VCaP (cell line): ENCODE results near the gene KIAA0825.

ENCODE experiments used
- H3K27ac ChIP-seq: fragments of 450-650 bp; 2 replicates; pipeline ENCODE4 v1.5.1; 2017
- CTCF ChIP-seq: fragments of 450-650 bp; conservative IDR thresholded peaks from 2 replicates; pipeline ENCODE4 v1.5.1; 2017; ENCODE audit warnings: mild to moderate bottlenecking, moderate library complexity

KIAA0825 gene

DNA sequence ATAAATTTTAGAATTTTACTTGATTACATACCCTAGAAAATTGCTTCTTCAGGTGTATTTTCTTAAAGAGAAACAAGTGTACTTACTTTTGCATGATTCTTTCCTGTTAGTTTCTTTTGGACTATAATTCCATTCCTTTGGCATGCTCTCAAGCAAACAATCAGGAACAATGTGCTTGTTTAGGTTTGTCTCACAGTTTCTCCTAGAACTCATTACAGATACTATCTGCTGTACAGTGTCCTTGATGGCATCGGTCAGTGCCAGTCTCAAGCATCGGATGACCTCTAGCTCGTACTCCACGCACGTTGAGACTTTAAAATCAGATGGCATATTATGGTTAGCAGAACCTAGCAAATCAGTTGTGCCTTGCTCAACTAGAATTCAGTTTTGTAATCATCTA, 214.9 kb downstream of the KIAA0825 start:
- H3K27ac ChIP-seq = peak overlapping the region; percentile 65
- TF ChIP-seq CTCF = no peak

GRCh38 chr5:94402096-94402495, 216.3 kb downstream of the KIAA0825 start:
- TF ChIP-seq CTCF = no peak
- H3K27ac ChIP-seq = peak overlapping the region; percentile 65

DNA sequence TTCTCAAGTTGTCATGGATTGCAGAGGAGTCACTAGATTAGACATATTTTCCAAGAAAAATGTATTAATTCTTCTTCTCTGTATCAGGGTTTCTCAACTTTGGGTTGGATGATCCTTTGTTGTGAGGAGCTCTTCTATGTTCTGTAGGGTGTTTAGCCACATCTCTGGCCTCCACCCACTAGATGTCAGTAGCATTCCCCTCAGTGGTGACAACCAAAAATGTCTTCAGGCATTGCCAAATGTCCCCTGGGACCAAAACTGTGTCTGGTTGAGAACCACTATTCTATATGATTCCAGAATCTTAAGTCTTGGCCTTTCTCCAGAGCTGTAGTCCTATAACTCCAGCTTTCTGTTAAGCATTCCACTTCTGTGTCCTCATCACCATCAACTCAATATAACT, 220.9 kb downstream of the KIAA0825 start:
- TF ChIP-seq CTCF = no peak
- no peak overlapping the region for H3K27ac ChIP-seq

- no peak for TF ChIP-seq CTCF
- no peak overlapping the region for H3K27ac ChIP-seq
Measured at GRCh38 chr5:94396687-94397086, 221.7 kb downstream of the KIAA0825 start.

GRCh38 chr5:94395468-94395867, 222.9 kb downstream of the KIAA0825 start:
- TF ChIP-seq CTCF = no peak
- no peak overlapping the region for H3K27ac ChIP-seq

GRCh38 chr5:94391996-94392395, 226.4 kb downstream of the KIAA0825 start:
- no peak overlapping the region for H3K27ac ChIP-seq
- no peak for TF ChIP-seq CTCF

- no peak overlapping the region for H3K27ac ChIP-seq
- no peak for TF ChIP-seq CTCF
Measured at GRCh38 chr5:94389515-94389899, 228.9 kb downstream of the KIAA0825 start.
